ENCODE results near the gene SPG21. TPM values are rescaled to one million over a fixed set of nuclear protein-coding genes. Genes with fewer than 3 reads are reported as not detected.

The SPG21 gene
- total and polyA plus RNA-seq, 2 of the 4 experiments (the other 2 are of a cell fraction): 59.9 to 60.8 TPM

DNA sequence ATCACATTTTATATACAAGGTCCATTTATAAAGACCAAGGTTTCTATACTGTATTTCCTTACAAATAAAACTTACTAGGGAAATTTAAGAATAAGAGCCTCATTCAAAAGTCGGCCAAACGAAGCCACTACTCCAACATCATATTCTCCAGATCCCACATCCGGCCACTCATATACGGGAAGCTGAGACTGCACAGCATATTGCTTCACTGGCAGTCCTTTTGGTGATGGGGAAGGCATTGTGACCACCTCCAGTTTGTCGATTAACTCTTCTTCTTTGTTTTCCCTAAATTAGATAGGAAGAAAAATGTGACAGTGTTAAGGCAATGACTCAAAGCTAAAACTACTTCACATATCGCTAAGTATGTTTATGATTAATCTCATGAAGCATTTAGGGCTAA lies 37.0 kb upstream of the SPG21 start:
- no peak overlapping the region for H3K9ac ChIP-seq (ENCODE audit: low read depth, low read length)
- no peak overlapping the region for H2BK15ac ChIP-seq (ENCODE audit: low read depth, low read length)
- no peak overlapping the region for H3K14ac ChIP-seq (replicated peaks; ENCODE audit: low read depth, low read length)
- no CpG with 5 or more reads among the region's 6 CpGs for WGBS, 2 experiments (ENCODE audit: extremely low coverage in 2 of 2, insufficient read length in 1 of 2)
- H3K4ac ChIP-seq (ENCODE audit: low read depth, low read length): no peak overlapping the region
- H3K4me2 ChIP-seq (ENCODE audit: low read depth, low read length): no peak overlapping the region
- no peak overlapping the region for H2BK20ac ChIP-seq (ENCODE audit: low read depth, low read length)
- BruUV-seq (replicated peaks): no TSS peak
- intact Hi-C loops (cut with micrococcal nuclease) (loop anchor here (5.0 kb wide), 1 partner anchor 184 kb away; the partner anchor contains the start of gene PLEKHO2), dilution Hi-C loops (cut with HindIII; ENCODE audit: low sequenced_read_pairs, unreplicated experiment) (no loop called here), in situ Hi-C loops (cut with MboI; ENCODE audit: low sequenced_read_pairs) (no loop called here)
- H4K5ac ChIP-seq (ENCODE audit: low read depth, low read length): no peak overlapping the region
- peaks cover 2% of the 10 kb centered on the region; the same call in 1 of the 2 replicates for H3K4me1 ChIP-seq (ENCODE audit: control insufficient read depth, insufficient read depth, low read length)
- TF ChIP-seq, protein P1, sequence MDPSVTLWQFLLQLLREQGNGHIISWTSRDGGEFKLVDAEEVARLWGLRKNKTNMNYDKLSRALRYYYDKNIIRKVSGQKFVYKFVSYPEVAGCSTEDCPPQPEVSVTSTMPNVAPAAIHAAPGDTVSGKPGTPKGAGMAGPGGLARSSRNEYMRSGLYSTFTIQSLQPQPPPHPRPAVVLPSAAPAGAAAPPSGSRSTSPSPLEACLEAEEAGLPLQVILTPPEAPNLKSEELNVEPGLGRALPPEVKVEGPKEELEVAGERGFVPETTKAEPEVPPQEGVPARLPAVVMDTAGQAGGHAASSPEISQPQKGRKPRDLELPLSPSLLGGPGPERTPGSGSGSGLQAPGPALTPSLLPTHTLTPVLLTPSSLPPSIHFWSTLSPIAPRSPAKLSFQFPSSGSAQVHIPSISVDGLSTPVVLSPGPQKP (IDR thresholded peaks at IDR 0.05; ENCODE audit: borderline replicate concordance, low read depth, low read length): no peak
- TF ChIP-seq SMC3 (IDR thresholded peaks at IDR 0.05; ENCODE audit: low read depth, low read length): no peak
- no peak for TF ChIP-seq MAFK (IDR thresholded peaks at IDR 0.05; ENCODE audit: low read depth, low read length)
- no peak for TF ChIP-seq BHLHE40 (IDR thresholded peaks at IDR 0.05; ENCODE audit: low read depth, low read length)
- TF ChIP-seq, protein P2, sequence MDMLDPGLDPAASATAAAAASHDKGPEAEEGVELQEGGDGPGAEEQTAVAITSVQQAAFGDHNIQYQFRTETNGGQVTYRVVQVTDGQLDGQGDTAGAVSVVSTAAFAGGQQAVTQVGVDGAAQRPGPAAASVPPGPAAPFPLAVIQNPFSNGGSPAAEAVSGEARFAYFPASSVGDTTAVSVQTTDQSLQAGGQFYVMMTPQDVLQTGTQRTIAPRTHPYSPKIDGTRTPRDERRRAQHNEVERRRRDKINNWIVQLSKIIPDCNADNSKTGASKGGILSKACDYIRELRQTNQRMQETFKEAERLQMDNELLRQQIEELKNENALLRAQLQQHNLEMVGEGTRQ (IDR thresholded peaks at IDR 0.05; ENCODE audit: low read depth, low read length): no peak
- no peak for TF ChIP-seq RFX5 (IDR thresholded peaks at IDR 0.05; ENCODE audit: low read depth, low read length)
- no peak for TF ChIP-seq FOS (IDR thresholded peaks at IDR 0.05; ENCODE audit: low read depth, low read length)
- TF ChIP-seq POLR2A (IDR thresholded peaks at IDR 0.05; ENCODE audit: low read depth, low read length): no peak
- no peak for TF ChIP-seq MAZ (IDR thresholded peaks at IDR 0.05; ENCODE audit: borderline replicate concordance, low read depth, low read length)
- TF ChIP-seq, protein P3, sequence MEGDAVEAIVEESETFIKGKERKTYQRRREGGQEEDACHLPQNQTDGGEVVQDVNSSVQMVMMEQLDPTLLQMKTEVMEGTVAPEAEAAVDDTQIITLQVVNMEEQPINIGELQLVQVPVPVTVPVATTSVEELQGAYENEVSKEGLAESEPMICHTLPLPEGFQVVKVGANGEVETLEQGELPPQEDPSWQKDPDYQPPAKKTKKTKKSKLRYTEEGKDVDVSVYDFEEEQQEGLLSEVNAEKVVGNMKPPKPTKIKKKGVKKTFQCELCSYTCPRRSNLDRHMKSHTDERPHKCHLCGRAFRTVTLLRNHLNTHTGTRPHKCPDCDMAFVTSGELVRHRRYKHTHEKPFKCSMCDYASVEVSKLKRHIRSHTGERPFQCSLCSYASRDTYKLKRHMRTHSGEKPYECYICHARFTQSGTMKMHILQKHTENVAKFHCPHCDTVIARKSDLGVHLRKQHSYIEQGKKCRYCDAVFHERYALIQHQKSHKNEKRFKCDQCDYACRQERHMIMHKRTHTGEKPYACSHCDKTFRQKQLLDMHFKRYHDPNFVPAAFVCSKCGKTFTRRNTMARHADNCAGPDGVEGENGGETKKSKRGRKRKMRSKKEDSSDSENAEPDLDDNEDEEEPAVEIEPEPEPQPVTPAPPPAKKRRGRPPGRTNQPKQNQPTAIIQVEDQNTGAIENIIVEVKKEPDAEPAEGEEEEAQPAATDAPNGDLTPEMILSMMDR (conservative IDR thresholded peaks at IDR 0.05; ENCODE audit: low read depth, low read length): no peak
- TF ChIP-seq RCOR1 (IDR thresholded peaks at IDR 0.05; ENCODE audit: insufficient replicate concordance, low read length): no peak
- no peak for TF ChIP-seq CEBPB (IDR thresholded peaks at IDR 0.05; ENCODE audit: low read depth, low read length)
- TF ChIP-seq MXI1 (IDR thresholded peaks at IDR 0.05; ENCODE audit: borderline replicate concordance, low read depth, low read length): no peak
- TF ChIP-seq NFE2L2 (IDR thresholded peaks at IDR 0.05; ENCODE audit: low read depth, low read length): no peak
- TF ChIP-seq CHD1 (IDR thresholded peaks at IDR 0.05; ENCODE audit: low read depth, low read length): no peak
- no peak for TF ChIP-seq RAD21 (IDR thresholded peaks at IDR 0.05; ENCODE audit: low read length)
- H3K23ac ChIP-seq (ENCODE audit: low read depth, low read length): peak overlapping the region; percentile 6; the same call in 1 of the 2 replicates
- H2AK5ac ChIP-seq (ENCODE audit: low read depth, low read length): no peak overlapping the region
- H2BK120ac ChIP-seq (ENCODE audit: low read depth, low read length): no peak overlapping the region
- no peak overlapping the region for H4K8ac ChIP-seq (ENCODE audit: low read depth in 2 of 2, low read length in 2 of 2)
- no peaks in the 10 kb centered on the region for H3K27me3 ChIP-seq (ENCODE audit: control insufficient read depth, insufficient read depth, low read length)
- H3K18ac ChIP-seq (ENCODE audit: low read depth, low read length): no peak overlapping the region
- no peak overlapping the region for H3K4me3 ChIP-seq (ENCODE audit: insufficient read depth, low read depth, low read length)
- CTCF ChIA-PET: interaction anchor here (0.8 kb wide), 1 partner anchor 57 kb away, joined by 9 read pairs; no protein-coding TSS in a partner anchor
- no peak for ATAC-seq (ENCODE audit: low read depth)
- H4K20me1 ChIP-seq (ENCODE audit: insufficient read depth, low read length): 0 out of 2 replicates have a peak, but pooled peaks cover 8% of the 10 kb centered on the region
- H2AFZ ChIP-seq (replicated peaks; ENCODE audit: low read length, poor library complexity): no peak overlapping the region
- H4K91ac ChIP-seq (ENCODE audit: insufficient read depth, low read depth, low read length): no peak overlapping the region
- H2AK9ac ChIP-seq (replicated peaks; ENCODE audit: low read depth, low read length, poor library complexity): no peak overlapping the region
- peaks cover 8% of the 10 kb centered on the region; the same call in 1 of the 2 replicates for H3K9me1 ChIP-seq (ENCODE audit: insufficient read depth, low read length)
- no peak overlapping the region for H2BK5ac ChIP-seq (ENCODE audit: low read depth, low read length, poor library complexity, severe bottlenecking)
- peaks cover 11% of the 10 kb centered on the region for H3K36me3 ChIP-seq (ENCODE audit: control insufficient read depth, insufficient read depth, low read length)
- H3K9me3 ChIP-seq (ENCODE audit: control insufficient read depth, insufficient read depth, low read length): no peaks in the 10 kb centered on the region
- no peak for DNase-seq
- POLR2A ChIA-PET (ENCODE audit: unreplicated experiment): no interaction called here
- no peak overlapping the region for H3K56ac ChIP-seq (ENCODE audit: extremely low read depth, insufficient read depth, low read length)
- peaks cover 12 to 19% of the 10 kb centered on the region in 2 experiments for H3K79me1 ChIP-seq (ENCODE audit: low read depth in 1 of 2, low read length in 2 of 2)
- H3K27ac ChIP-seq (ENCODE audit: insufficient read depth, low read length): no peak overlapping the region
